GOT3 (cell line): ENCODE data around the gene GXYLT2.
"Not testable (repeated sequence)": the region's sequence is repeated elsewhere in the genome, so short reads cannot be mapped to it uniquely, and the experiment has no call there.

ENCODE experiments used
- DNase-seq: peaks from one replicate; lab custom pipeline; 2025; ENCODE audit warnings: mixed read lengths; lab: John Stamatoyannopoulos, UW

GXYLT2 gene

GRCh38 chr3:72973786-72974185 lies 85.9 kb downstream of the GXYLT2 start:
- DNase-seq, result no peak

DNA sequence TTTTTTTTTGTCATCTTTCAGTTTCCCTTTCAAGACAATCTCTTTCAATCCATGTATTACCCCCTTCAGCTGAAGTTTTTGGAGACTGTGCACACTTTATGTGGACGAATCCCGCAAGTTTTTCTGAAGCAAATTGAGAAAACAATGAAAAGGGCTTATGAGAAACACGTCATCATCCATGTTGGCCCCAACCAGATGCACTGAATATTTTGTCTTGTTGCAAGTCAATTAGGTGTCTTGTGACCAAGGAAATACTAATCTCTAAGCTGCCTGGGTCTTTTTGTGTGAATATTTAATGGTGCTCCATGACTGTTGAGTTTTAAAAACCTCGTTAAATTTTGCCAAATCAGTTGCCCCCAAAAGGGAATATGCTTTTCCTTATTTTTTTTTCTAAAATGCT lies 87.1 kb downstream of the GXYLT2 start:
- DNase-seq, result no peak

- DNase-seq, result no peak
Measured at GRCh38 chr3:72976281-72976741, 88.5 kb downstream of the GXYLT2 start.

DNA sequence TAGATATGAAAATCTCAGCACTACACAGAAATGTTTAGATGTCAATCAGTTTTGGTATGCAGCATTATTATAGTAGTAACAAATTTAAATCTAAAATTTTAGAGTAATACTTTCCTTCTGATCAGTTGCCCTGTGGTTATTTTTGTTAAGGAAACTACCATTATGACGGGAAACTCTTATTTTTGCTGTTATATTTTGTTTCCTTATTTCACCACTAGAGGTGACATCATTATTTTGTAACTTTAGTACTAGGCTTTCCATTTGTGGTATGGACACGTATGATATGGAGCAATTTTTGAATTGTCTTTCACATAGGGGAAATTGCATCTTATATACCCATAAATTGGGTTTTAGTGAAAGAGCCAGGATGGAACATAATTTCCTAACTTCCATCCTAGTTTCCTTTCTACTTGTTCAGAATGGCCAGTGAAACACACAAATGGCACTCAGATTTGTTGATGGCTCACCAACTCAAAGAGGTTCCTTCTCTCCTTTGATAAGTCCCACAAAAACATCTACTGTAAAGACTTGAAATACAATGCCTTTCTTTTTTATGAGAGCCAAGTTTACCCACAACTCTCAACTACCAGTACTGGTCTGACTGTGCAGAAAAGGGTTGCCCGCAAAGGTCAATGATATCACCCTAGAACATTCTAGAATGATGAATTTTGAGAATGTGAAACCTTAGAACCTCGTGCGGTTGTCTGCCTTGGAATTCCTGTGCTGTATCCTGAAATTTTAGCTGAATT lies 89.4 kb downstream of the GXYLT2 start:
- no peak for DNase-seq

GRCh38 chr3:72982609-72983366 lies 94.9 kb downstream of the GXYLT2 start:
- no peak for DNase-seq

DNA sequence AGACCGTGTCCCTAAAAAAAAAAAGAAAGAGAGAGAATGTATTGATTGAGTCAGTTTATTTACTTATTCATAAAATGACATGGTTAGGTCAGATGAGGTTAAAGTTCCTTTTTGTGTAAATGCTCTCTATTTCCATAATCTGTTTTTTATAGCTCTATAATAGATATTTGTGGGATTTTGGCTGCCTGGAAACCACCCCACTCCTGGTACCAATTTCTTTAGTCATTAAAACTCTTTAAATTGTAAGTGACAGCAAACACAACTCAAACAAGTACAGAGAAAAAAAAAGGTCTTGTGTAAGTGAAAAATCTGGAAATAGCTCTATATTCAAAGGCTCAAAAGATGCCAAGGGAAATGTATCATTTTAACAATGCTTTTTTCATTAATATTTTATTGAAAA lies 97.7 kb downstream of the GXYLT2 start:
- DNase-seq, result no peak

- no peak for DNase-seq
Measured at GRCh38 chr3:72990701-72991395, 103.0 kb downstream of the GXYLT2 start.

DNA sequence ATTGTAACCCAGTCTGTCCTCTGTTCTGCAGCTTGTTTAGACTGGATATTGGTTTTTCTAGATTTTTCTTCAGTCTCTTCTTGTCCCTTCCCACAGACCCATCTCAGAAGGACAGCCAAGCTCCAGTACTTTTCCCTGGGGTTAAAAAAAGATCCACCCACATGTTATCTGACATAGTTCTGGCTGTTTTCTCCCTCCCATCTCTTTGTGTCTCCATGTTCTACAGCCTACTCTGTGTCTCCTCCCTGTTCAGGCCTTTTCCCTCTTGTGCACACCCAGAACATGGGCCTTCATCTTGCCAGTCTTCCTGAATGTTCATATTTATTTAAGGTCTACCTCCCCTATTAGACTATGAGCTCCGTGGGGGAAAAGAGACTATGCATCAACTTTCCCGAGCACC lies 103.7 kb downstream of the GXYLT2 start:
- DNase-seq, result no peak

DNA sequence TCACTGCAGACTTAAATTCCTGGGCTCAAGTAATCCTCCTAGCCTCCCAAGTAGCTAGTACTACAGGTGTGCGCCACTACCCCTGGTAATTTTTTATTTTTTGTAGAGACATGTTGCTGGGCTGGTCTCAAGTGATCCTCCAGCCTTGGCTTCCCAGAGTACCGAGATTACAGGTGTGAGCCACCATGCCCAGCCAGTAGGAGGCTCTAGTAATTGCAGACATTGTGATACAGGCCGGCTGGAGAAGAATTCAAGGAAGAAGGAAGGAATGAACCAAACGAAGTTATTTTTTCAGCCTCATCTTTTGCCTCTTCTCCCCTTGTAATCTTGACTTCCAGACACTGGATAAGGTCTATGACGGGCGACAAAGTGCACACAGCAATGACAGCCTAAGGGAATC lies 105.5 kb downstream of the GXYLT2 start:
- no peak for DNase-seq

- no peak for DNase-seq
Measured at GRCh38 chr3:72995337-72995736, 107.5 kb downstream of the GXYLT2 start.

DNA sequence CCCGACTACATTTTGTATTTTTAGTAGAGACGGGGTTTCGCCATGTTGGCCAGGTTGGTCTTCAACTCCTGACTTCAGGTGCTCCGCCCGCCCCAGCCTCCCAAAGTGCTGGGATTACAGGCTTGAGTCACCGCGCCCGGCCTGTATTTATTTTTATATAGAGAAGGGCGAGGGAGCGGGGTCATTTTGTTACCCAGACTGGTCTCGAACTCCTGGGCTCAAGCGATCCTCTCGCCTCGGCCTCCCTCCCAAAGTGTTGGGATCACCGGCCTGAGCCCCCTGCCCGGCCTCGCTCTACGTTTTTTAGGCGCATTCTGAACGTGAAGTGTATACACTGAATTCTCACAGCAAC lies 108.3 kb downstream of the GXYLT2 start:
- no peak for DNase-seq

DNA sequence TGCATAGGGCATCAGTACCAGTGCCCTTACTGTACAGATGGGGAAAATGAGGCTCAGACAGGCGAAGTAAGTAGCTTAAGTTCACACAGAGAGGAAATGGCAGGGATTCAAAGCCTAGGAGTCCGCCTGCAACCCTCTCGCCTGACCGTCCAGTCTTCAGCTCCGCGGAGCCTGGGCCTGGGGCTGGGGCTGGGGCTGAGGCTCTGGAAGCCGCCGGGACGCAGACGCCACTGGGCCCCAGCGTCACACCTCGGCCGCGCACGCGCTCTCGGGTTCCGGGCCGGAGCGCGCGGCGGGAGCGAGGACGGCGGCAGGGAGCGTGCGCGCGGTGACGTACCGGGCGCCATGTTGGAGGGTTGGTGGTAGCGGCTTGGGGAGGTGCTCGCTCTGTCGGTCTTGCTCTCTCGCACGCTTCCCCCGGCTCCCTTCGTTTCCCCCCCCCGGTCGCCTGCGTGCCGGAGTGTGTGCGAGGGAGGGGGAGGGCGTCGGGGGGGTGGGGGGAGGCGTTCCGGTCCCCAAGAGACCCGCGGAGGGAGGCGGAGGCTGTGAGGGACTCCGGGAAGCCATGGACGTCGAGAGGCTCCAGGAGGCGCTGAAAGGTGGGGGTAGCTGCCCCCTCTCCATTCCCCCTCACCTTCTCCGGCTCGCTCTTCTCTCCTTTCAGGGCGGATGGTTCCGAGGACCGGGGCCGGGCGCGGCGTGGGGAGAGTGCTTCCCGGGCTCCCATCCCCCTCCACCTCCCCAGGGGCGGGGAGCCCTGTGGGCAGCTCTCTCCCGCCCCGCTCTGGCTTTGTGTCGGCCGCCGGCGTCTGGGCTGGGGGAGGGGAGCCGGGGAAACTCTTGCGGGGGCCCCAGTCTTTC lies 108.9 kb downstream of the GXYLT2 start, which contains the start of gene PPP4R2:
TSS of gene PPP4R2 (plus strand) at position 339 of the 861 bp plus-strand sequence. CDS start at position 566, 227 bp downstream.
- peak; percentile 68 for DNase-seq

- no peak for DNase-seq
Measured at GRCh38 chr3:72997421-72997961, 109.6 kb downstream of the GXYLT2 start.

- no peak for DNase-seq
Measured at GRCh38 chr3:72998466-72998865, 110.6 kb downstream of the GXYLT2 start.

DNA sequence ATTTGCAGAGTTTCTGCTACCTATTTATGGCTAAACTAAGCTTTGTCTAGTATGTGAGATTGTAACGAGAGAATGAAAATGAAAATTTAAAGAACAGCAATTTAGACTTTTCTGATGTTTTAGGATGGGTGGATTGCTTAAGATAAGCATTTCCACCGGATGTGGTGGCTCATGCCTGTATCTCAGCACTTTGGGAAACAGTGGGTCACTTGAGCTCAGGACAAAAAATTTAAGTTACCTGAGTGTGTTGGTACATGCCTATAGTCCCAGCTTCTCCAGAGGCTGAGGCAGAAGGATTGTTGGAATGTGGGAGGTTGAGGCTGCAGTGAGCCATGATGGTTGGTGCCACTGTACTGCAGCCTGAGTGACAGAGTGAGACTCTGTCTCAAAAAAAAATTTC lies 112.1 kb downstream of the GXYLT2 start:
- DNase-seq, result no peak

DNA sequence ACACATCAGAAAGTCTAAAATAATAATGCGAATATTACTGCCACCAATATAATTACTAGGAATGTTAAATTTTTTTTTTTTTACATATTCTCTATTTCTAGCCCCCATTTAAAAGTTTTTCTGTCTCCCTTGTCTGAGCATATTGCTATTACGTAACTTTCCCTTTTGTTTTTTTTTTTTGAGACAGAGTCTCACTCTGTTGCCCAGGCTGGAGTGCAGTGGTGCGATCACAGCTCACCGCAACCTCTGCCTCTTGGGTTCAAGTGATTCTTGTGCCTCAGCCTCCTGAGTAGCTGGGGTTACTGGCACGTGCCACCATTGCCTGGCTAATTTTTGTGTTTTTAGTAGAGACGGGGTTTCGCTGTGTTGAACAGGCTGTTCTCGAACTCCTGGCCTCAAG lies 115.2 kb downstream of the GXYLT2 start:
- not testable (repeated sequence) for DNase-seq

GRCh38 chr3:73004316-73004715 lies 116.5 kb downstream of the GXYLT2 start:
- DNase-seq, result no peak

- DNase-seq, result no peak
Measured at GRCh38 chr3:73007992-73008712, 120.3 kb downstream of the GXYLT2 start.

DNA sequence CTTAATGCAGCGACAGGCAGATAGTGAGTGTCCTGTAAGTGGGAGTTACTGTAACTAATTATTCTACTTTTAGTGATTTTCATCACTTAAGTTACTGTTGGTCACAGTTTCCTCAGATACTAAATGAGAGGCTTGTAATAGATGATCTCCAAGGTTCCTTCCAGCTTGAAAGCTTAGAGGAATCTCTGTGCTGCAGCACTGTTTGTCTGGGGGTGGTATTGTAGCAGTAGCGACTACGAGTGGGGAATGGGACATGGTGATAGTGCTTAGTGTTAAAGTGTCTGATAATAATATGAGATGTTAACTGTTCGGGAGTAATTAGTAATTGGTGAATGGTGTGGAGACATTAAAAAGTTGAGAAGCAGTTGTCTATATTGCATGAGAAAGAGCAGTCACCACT lies 121.2 kb downstream of the GXYLT2 start:
- DNase-seq, result no peak

DNA sequence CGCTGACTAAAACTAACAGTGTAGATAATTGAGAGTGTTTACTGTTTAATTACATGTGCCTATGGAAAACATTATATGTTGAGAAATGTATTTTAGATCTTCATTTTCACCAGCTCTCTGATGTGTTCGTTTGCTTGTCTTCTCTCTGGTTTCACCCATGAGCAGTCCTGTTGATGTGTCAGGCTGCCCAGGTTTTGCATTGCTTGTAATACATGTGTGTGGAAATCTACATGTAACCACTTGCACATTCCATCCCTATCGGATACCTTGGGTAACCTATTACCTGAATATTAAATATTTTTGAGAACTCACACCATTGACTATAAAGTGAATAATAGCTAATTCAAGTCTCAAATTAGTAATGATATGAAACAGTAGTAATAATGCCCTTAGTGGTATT lies 121.9 kb downstream of the GXYLT2 start:
- DNase-seq, result no peak

- no peak for DNase-seq
Measured at GRCh38 chr3:73010158-73010557, 122.3 kb downstream of the GXYLT2 start.
